Measurements from ENCODE around the gene MSI2. TPM values are rescaled to one million over a fixed set of nuclear protein-coding genes. Genes with fewer than 3 reads are reported as not detected.

Gene MSI2
- total and polyA plus RNA-seq, 12 donors, result 25.5 to 135 (median 121) TPM

GRCh38 chr17:57274162-57274561 lies 17.8 kb downstream of the MSI2 start:
- H3K9me3 ChIP-seq, result no peaks in the 10 kb centered on the region
- TF ChIP-seq, protein P1, sequence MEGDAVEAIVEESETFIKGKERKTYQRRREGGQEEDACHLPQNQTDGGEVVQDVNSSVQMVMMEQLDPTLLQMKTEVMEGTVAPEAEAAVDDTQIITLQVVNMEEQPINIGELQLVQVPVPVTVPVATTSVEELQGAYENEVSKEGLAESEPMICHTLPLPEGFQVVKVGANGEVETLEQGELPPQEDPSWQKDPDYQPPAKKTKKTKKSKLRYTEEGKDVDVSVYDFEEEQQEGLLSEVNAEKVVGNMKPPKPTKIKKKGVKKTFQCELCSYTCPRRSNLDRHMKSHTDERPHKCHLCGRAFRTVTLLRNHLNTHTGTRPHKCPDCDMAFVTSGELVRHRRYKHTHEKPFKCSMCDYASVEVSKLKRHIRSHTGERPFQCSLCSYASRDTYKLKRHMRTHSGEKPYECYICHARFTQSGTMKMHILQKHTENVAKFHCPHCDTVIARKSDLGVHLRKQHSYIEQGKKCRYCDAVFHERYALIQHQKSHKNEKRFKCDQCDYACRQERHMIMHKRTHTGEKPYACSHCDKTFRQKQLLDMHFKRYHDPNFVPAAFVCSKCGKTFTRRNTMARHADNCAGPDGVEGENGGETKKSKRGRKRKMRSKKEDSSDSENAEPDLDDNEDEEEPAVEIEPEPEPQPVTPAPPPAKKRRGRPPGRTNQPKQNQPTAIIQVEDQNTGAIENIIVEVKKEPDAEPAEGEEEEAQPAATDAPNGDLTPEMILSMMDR (IDR thresholded peaks at IDR 0.05), result no peak
- H3K4me1 ChIP-seq, result peaks cover 0 to 34% (median 13%) of the 10 kb centered on the region in 9 donors
- no peak overlapping the region for H3K4me3 ChIP-seq
- no peak overlapping the region for H3K27ac ChIP-seq
- intact Hi-C loops (cut with DNase I), result no loop called here
- 95 to 97% methylated on average over 3 of the region's 3 CpGs for WGBS, 2 donors
- ATAC-seq (no peak), DNase-seq (no peak)
- no peaks in the 10 kb centered on the region for H3K27me3 ChIP-seq
- H3K36me3 ChIP-seq, result peaks cover 0 to 54% (median 4%) of the 10 kb centered on the region in 9 donors

GRCh38 chr17:57275071-57275764 lies 18.9 kb downstream of the MSI2 start:
- Histone ChIP-seq H3K4me3 (no peak overlapping the region), H3K9me3 (no peaks in the 10 kb centered on the region), H3K4me1 (peaks cover 0 to 29% (median 10%) of the 10 kb centered on the region in 9 donors), H3K27me3 (no peaks in the 10 kb centered on the region), H3K36me3 (peaks cover 0 to 48% (median 4%) of the 10 kb centered on the region in 9 donors), H3K27ac (no peak overlapping the region)
- 92% methylated on average over 6 of the region's 6 CpGs for WGBS, 2 donors
- TF ChIP-seq, protein P1 (IDR thresholded peaks at IDR 0.05), result no peak
- DNase-seq (no peak), ATAC-seq (no peak)
- intact Hi-C loops (cut with DNase I), result no loop called here

DNA sequence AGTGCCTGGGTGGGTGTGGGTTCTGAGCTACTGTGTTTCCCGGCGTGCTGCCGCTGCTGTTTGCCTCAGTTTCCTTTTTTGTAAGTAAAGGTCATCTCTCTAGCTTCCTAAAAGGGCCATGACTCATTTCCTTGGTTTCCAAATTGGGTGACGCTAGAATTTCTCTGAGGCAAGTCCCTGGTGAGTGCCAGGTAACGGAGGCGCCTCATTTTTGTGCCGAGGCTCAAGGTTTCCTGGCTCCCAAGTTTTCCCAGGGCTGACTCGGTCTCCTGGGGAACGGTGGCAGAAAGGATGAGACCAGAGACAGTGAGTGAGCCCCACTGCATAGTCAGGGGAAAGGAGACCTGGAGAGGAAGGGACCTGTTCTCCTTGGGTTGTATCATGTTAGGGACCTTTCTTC lies 20.3 kb downstream of the MSI2 start:
- no peaks in the 10 kb centered on the region for H3K27me3 ChIP-seq
- no peak overlapping the region for H3K4me3 ChIP-seq
- peaks cover 0 to 26% (median 6%) of the 10 kb centered on the region in 9 donors for H3K4me1 ChIP-seq
- TF ChIP-seq, protein P1 (IDR thresholded peaks at IDR 0.05), result no peak
- WGBS, 2 donors, result 83 to 91% methylated on average over 9 of the region's 9 CpGs
- DNase-seq (no peak), ATAC-seq (no peak)
- intact Hi-C loops (cut with DNase I), result no loop called here
- H3K27ac ChIP-seq, result no peak overlapping the region
- H3K36me3 ChIP-seq, result peaks cover 0 to 43% (median 4%) of the 10 kb centered on the region in 9 donors
- no peaks in the 10 kb centered on the region for H3K9me3 ChIP-seq

DNA sequence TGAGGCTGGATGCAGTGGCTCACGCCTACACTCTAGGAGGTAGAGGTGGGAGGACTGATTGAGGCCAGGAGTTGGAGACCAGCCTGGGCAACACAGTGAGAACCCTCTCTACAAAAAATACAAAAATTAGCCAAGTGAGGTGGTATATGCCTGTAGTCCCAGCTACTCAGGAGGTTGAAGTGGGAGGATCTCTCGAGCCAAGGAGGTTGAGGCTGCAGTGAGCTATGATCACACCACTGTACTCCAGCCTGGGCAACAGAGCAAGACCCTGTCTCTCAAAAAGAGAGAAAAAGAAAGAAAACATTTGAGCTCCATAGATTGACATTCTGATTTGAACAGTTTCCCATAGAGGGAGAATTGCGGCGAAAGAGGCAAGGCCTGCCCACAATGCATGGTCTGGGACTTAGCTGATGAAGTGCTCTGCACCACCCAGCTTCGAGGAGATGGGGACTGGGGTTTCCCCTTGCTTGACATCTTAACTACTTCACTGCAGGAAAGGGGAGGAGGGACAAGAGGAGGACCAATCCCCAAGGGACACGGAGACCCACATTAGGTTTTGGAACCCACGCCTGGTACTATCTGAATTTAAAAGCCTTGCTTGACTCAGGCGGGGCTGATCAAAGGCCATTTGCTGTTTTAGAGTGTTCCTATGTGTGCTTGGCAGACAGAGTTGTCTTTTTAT lies 21.7 kb downstream of the MSI2 start:
- TF ChIP-seq, protein P1 (IDR thresholded peaks at IDR 0.05), result no peak
- WGBS, 2 donors, result 91 to 93% methylated on average over 8 of the region's 8 CpGs
- DNase-seq (no peak), ATAC-seq (no peak)
- Histone ChIP-seq H3K4me1 (peaks cover 5 to 39% (median 16%) of the 10 kb centered on the region in 9 donors), H3K4me3 (no peak overlapping the region), H3K36me3 (peaks cover 0 to 28% (median 4%) of the 10 kb centered on the region in 9 donors), H3K27ac (no peak overlapping the region), H3K9me3 (no peaks in the 10 kb centered on the region), H3K27me3 (no peaks in the 10 kb centered on the region)
- intact Hi-C loops (cut with DNase I), result no loop called here
